Measurements from ENCODE around the gene NCKAP1.

NCKAP1 gene

GRCh38 chr2:183014005-183014404, 24.3 kb downstream of the NCKAP1 start:
- DNase-seq (ENCODE audit: low read depth): no peak
- TF ChIP-seq CTCF (IDR thresholded peaks at IDR 0.05; ENCODE audit: low read depth, low read length): no peak
- TF ChIP-seq MYC (IDR thresholded peaks at IDR 0.05; ENCODE audit: low read depth, low read length): no peak
- no peak for TF ChIP-seq MAX (IDR thresholded peaks at IDR 0.05; ENCODE audit: low read depth, low read length)
- no peak for TF ChIP-seq POLR2A (IDR thresholded peaks at IDR 0.05; ENCODE audit: extremely low read depth, insufficient read length)
- H3K4me3 ChIP-seq (ENCODE audit: low read depth, low read length): no peak overlapping the region

GRCh38 chr2:183011743-183012142, 26.5 kb downstream of the NCKAP1 start:
- TF ChIP-seq POLR2A (IDR thresholded peaks at IDR 0.05; ENCODE audit: extremely low read depth, insufficient read length) (no peak), MYC (IDR thresholded peaks at IDR 0.05; ENCODE audit: low read depth, low read length) (no peak), MAX (IDR thresholded peaks at IDR 0.05; ENCODE audit: low read depth, low read length) (no peak), CTCF (IDR thresholded peaks at IDR 0.05; ENCODE audit: low read depth, low read length) (no peak)
- no peak for DNase-seq (ENCODE audit: low read depth)
- H3K4me3 ChIP-seq (ENCODE audit: low read depth, low read length): no peak overlapping the region

- TF ChIP-seq CTCF (IDR thresholded peaks at IDR 0.05; ENCODE audit: low read depth, low read length): no peak
- TF ChIP-seq POLR2A (IDR thresholded peaks at IDR 0.05; ENCODE audit: extremely low read depth, insufficient read length): no peak
- TF ChIP-seq MYC (IDR thresholded peaks at IDR 0.05; ENCODE audit: low read depth, low read length): no peak
- TF ChIP-seq MAX (IDR thresholded peaks at IDR 0.05; ENCODE audit: low read depth, low read length): no peak
- DNase-seq (ENCODE audit: low read depth): peak; percentile 1
- no peak overlapping the region for H3K4me3 ChIP-seq (ENCODE audit: low read depth, low read length)
Observed at GRCh38 chr2:183010112-183010511, 28.1 kb downstream of the NCKAP1 start.

GRCh38 chr2:183009249-183009899, 28.9 kb downstream of the NCKAP1 start:
- TF ChIP-seq CTCF (IDR thresholded peaks at IDR 0.05; ENCODE audit: low read depth, low read length) (no peak), POLR2A (IDR thresholded peaks at IDR 0.05; ENCODE audit: extremely low read depth, insufficient read length) (no peak), MAX (IDR thresholded peaks at IDR 0.05; ENCODE audit: low read depth, low read length) (no peak), MYC (IDR thresholded peaks at IDR 0.05; ENCODE audit: low read depth, low read length) (no peak)
- no peak for DNase-seq (ENCODE audit: low read depth)
- no peak overlapping the region for H3K4me3 ChIP-seq (ENCODE audit: low read depth, low read length)

- no peak for TF ChIP-seq CTCF (IDR thresholded peaks at IDR 0.05; ENCODE audit: low read depth, low read length)
- H3K4me3 ChIP-seq (ENCODE audit: low read depth, low read length): no peak overlapping the region
- DNase-seq (ENCODE audit: low read depth): no peak
Observed at GRCh38 chr2:183001948-183002347, 36.3 kb downstream of the NCKAP1 start.

- no peak overlapping the region for H3K4me3 ChIP-seq (ENCODE audit: low read depth, low read length)
- DNase-seq (ENCODE audit: low read depth): no peak
- TF ChIP-seq MYC (IDR thresholded peaks at IDR 0.05; ENCODE audit: low read depth, low read length) (no peak), CTCF (IDR thresholded peaks at IDR 0.05; ENCODE audit: low read depth, low read length) (no peak), MAX (IDR thresholded peaks at IDR 0.05; ENCODE audit: low read depth, low read length) (no peak), POLR2A (IDR thresholded peaks at IDR 0.05; ENCODE audit: extremely low read depth, insufficient read length) (no peak)
Observed at GRCh38 chr2:183000846-183001245, 37.4 kb downstream of the NCKAP1 start.
